Hepatocyte (in vitro differentiated cells): Measurements from ENCODE around the gene KIF5C. TPM values are rescaled to one million over a fixed set of nuclear protein-coding genes. Genes with fewer than 3 reads are reported as not detected.

Source experiments
- DNase-seq: peaks from one replicate; pipeline ENCODE4 v3.0.0-alpha.2; 2016; ENCODE audit warnings: low spot score
- H2AFZ ChIP-seq: fragments of 200-600 bp; sonication (generic); 2 replicates; pipeline ENCODE4 v1.6.0; 2016; ENCODE audit warnings: antibody characterized with exemption, mild to moderate bottlenecking
- H3K27ac ChIP-seq: fragments of 200-600 bp; sonication (generic); 2 replicates; pipeline ENCODE4 v1.5.1; 2016; ENCODE audit warnings: mild to moderate bottlenecking
- H3K27me3 ChIP-seq: fragments of 200-600 bp; sonication (generic); 2 replicates; pipeline ENCODE4 v1.6.1; 2016
- H3K36me3 ChIP-seq: fragments of 200-600 bp; sonication (generic); replicated peaks from 2 replicates; pipeline ENCODE4 v1.5.1; 2016; ENCODE audit warnings: low read depth; ENCODE audit not compliant: insufficient read depth
- H3K4me1 ChIP-seq: fragments of 200-600 bp; sonication (generic); 2 replicates; pipeline ENCODE4 v1.5.1; 2016; ENCODE audit warnings: mild to moderate bottlenecking, moderate library complexity; ENCODE audit not compliant: insufficient read depth
- H3K4me2 ChIP-seq: fragments of 200-600 bp; sonication (generic); 2 replicates; pipeline ENCODE4 v1.6.0; 2016
- H3K4me3 ChIP-seq: fragments of 200-600 bp; sonication (generic); 2 replicates; pipeline ENCODE4 v1.5.1; 2016; ENCODE audit warnings: mild to moderate bottlenecking
- H3K79me2 ChIP-seq: fragments of 200-600 bp; sonication (generic); 2 replicates; pipeline ENCODE4 v1.6.0; 2017; ENCODE audit warnings: mild to moderate bottlenecking
- H3K9me2 ChIP-seq: fragments of 200-600 bp; sonication (generic); replicated peaks from 2 replicates; pipeline ENCODE4 v1.6.0; 2017; ENCODE audit warnings: mild to moderate bottlenecking; ENCODE audit not compliant: insufficient read depth
- H3K9me3 ChIP-seq: fragments of 200-600 bp; sonication (generic); 2 replicates; pipeline ENCODE4 v1.5.1; 2016; ENCODE audit warnings: low read depth, mild to moderate bottlenecking
- H4K20me1 ChIP-seq: fragments of 200-600 bp; sonication (generic); 2 replicates; pipeline ENCODE4 v1.6.0; 2016; ENCODE audit warnings: mild to moderate bottlenecking; ENCODE audit not compliant: insufficient read depth, poor library complexity, severe bottlenecking
- CTCF ChIP-seq: fragments of 200-600 bp; sonication (generic); IDR thresholded peaks from 2 replicates; pipeline ENCODE4 v1.5.1; 2016; ENCODE audit warnings: antibody characterized with exemption, mild to moderate bottlenecking; ENCODE audit not compliant: poor library complexity
- EZH2 ChIP-seq: fragments of 200-600 bp; sonication (generic); IDR thresholded peaks from 2 replicates; pipeline ENCODE4 v1.6.1; 2016; ENCODE audit warnings: antibody characterized with exemption, mild to moderate bottlenecking, borderline replicate concordance
- EZH2phosphoT487 ChIP-seq: fragments of 200-600 bp; sonication (generic); IDR thresholded peaks from one replicate; pipeline ENCODE4 v1.6.1; 2018; ENCODE audit warnings: antibody characterized with exemption, mild to moderate bottlenecking, low read depth, moderate library complexity; ENCODE audit not compliant: unreplicated experiment, severe bottlenecking
- WGBS: methylation state at CpG from one replicate; pipeline ENCODE4 v1.1.6; 2016; ENCODE audit warnings: low lambda C conversion rate; ENCODE audit errors: missing lambda C conversion rate; 5-methylcytosine and 5-hydroxymethylcytosine counted together
- polyA plus RNA-seq: library from polyadenylated mRNA; unstranded; fragments of >200 nt; fragmentation: Nextera tagmentation; extraction: Ambion mirVana; gene quantifications from 2 replicates; pipeline ENCODE4 v1.2.1, GENCODE V29; 2016
- total RNA-seq: library from RNA; depleted of rRNA; stranded (reverse); fragments of >200 nt; gene quantifications from 2 replicates; pipeline ENCODE4 v1.2.3, GENCODE V29; 2014

KIF5C gene
- total and polyA plus RNA-seq, 2 experiments from 2014 or later = 2.1 to 3.6 TPM

- H3K4me1 ChIP-seq = peaks cover under 1% of the 10 kb centered on the region
- no peaks in the 10 kb centered on the region for H3K9me2 ChIP-seq
- H3K4me2 ChIP-seq = no peak overlapping the region
- no peak for DNase-seq
- no peaks in the 10 kb centered on the region for H4K20me1 ChIP-seq
- no peaks in the 10 kb centered on the region for H3K27me3 ChIP-seq
- H3K9me3 ChIP-seq = no peaks in the 10 kb centered on the region
- no peak overlapping the region for H2AFZ ChIP-seq
- H3K4me3 ChIP-seq = no peak overlapping the region
- H3K36me3 ChIP-seq = no peaks in the 10 kb centered on the region
- H3K27ac ChIP-seq = no peak overlapping the region
- no peaks in the 10 kb centered on the region for H3K79me2 ChIP-seq
- no peak for TF ChIP-seq EZH2phosphoT487
- TF ChIP-seq CTCF = no peak
- no peak for TF ChIP-seq EZH2
Measured at GRCh38 chr2:148984449-148984848, 109.4 kb downstream of the KIF5C start.

- Histone ChIP-seq H3K4me3 (no peak overlapping the region), H3K27ac (no peak overlapping the region), H3K27me3 (no peaks in the 10 kb centered on the region), H3K36me3 (no peaks in the 10 kb centered on the region), H3K9me3 (no peaks in the 10 kb centered on the region), H2AFZ (no peak overlapping the region), H3K9me2 (no peaks in the 10 kb centered on the region), H3K4me1 (no peaks in the 10 kb centered on the region), H3K79me2 (no peaks in the 10 kb centered on the region), H3K4me2 (no peak overlapping the region), H4K20me1 (no peaks in the 10 kb centered on the region)
- WGBS = 87% methylated on average over 6 of the region's 6 CpGs
- DNase-seq = no peak
- no peak for TF ChIP-seq EZH2phosphoT487
Measured at GRCh38 chr2:148987286-148987685, 112.3 kb downstream of the KIF5C start.

- Histone ChIP-seq H3K27me3 (no peaks in the 10 kb centered on the region), H3K9me3 (no peaks in the 10 kb centered on the region), H3K4me2 (no peak overlapping the region), H3K4me1 (no peaks in the 10 kb centered on the region), H3K36me3 (no peaks in the 10 kb centered on the region), H2AFZ (no peak overlapping the region), H4K20me1 (no peaks in the 10 kb centered on the region), H3K27ac (no peak overlapping the region), H3K4me3 (no peak overlapping the region), H3K79me2 (no peaks in the 10 kb centered on the region), H3K9me2 (no peaks in the 10 kb centered on the region)
- no peak for DNase-seq
- TF ChIP-seq CTCF (no peak), EZH2phosphoT487 (no peak), EZH2 (no peak)
- WGBS = 88% methylated on average over 1 of the region's 1 CpG
Measured at GRCh38 chr2:148988337-148988736, 113.3 kb downstream of the KIF5C start.

- Histone ChIP-seq H3K36me3 (no peaks in the 10 kb centered on the region), H3K4me1 (no peaks in the 10 kb centered on the region), H3K4me2 (no peak overlapping the region), H3K27me3 (no peaks in the 10 kb centered on the region), H4K20me1 (no peaks in the 10 kb centered on the region), H3K4me3 (no peak overlapping the region), H3K27ac (no peak overlapping the region), H3K9me2 (no peaks in the 10 kb centered on the region), H3K79me2 (no peaks in the 10 kb centered on the region), H2AFZ (no peak overlapping the region), H3K9me3 (no peaks in the 10 kb centered on the region)
- WGBS = 43% methylated on average over 6 of the region's 6 CpGs
- DNase-seq = peak; percentile 83
- no peak for TF ChIP-seq EZH2phosphoT487
- TF ChIP-seq CTCF = peak; percentile 84
- TF ChIP-seq EZH2 = no peak
Measured at GRCh38 chr2:148989882-148990493, 115.0 kb downstream of the KIF5C start.
